Measurements from ENCODE around the gene ALOX12. TPM values are rescaled to one million over a fixed set of nuclear protein-coding genes. Genes with fewer than 3 reads are reported as not detected.

The ALOX12 gene
- total RNA-seq, 1 experiment from 2014 or later = not detected

DNA sequence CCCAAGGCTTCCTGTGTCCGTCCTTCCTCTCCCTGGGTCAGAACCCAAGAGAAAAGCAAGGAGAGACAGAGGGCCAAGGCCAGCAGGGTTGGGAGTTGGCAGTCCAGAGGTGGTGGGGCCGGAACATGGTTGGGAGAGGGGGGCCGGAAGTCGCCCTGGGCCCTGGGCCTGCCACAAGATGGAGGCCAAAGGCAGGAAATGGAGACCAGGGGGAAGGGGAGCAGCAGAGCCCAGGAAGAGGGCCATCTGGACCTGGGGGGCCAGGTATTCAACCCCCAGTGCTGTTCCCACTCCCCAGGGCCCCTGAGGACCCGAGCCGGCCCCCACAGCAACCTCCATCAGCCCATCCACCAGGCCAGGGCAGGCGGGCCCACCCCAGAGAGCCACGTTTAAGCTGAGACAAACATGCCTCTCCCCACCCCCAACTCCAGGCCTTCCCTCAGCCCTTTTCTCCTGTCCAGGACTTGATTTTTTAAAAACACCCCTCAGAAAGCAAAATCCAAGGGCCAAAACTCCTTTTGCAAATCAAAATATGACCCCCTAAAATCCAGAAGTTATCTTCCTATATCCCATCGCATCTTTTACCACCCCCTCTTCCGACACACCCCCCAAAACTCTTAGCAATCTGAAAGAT, 22.6 kb downstream of the ALOX12 start:
- ATAC-seq (no peak), DNase-seq (ENCODE audit: low read depth, low spot score) (no peak)
- intact Hi-C loops (cut with micrococcal nuclease) = no loop called here
- no peak overlapping the region for H3K27ac ChIP-seq (ENCODE audit: low read depth, low read length)
- no peak overlapping the region for H3K4me3 ChIP-seq (replicated peaks in 1 of 2; ENCODE audit: low read depth in 1 of 2, low read length in 2 of 2)
- H3K4me1 ChIP-seq (ENCODE audit: control insufficient read depth in 1 of 2, insufficient read depth in 2 of 2, low read length in 2 of 2) = peaks cover 10 to 47% of the 10 kb centered on the region in 2 experiments; a peak in 3 of 4 replicates
- H3K36me3 ChIP-seq (ENCODE audit: control insufficient read depth in 1 of 2, insufficient read depth in 2 of 2, low read length in 2 of 2) = no peaks in the 10 kb centered on the region
- BruUV-seq (replicated peaks) = no TSS peak
- H2AFZ ChIP-seq (ENCODE audit: low read depth, low read length, poor library complexity, severe bottlenecking) = no peak overlapping the region
- CTCF ChIA-PET = no interaction called here
- no peaks in the 10 kb centered on the region for H3K27me3 ChIP-seq (ENCODE audit: insufficient read depth, low read length)
- peaks cover 10% of the 10 kb centered on the region for H3K79me2 ChIP-seq (ENCODE audit: insufficient read depth, low read length)
- H4K20me1 ChIP-seq (ENCODE audit: insufficient read depth) = no peaks in the 10 kb centered on the region
- no peaks in the 10 kb centered on the region for H3K9me3 ChIP-seq (ENCODE audit: control insufficient read depth in 1 of 2, insufficient read depth in 1 of 2, low read depth in 1 of 2, low read length in 2 of 2)
- no peak overlapping the region for H3K4me2 ChIP-seq (ENCODE audit: low read length)
- RAD21 ChIA-PET (ENCODE audit: low non-redundant PET in 1 of 2, low total read pairs in 2 of 2, uncharacterized antibody in 2 of 2, unreplicated experiment in 2 of 2) = interaction anchor here in 1 of 2 experiments (0.7 kb wide), 1 partner anchor 173 kb away, joined by 7 read pairs; no protein-coding TSS in a partner anchor
- H3K9ac ChIP-seq (ENCODE audit: low read length) = no peak overlapping the region
- no peaks in the 10 kb centered on the region for H3K9me2 ChIP-seq (ENCODE audit: insufficient read depth)
- POLR2A ChIA-PET = interaction anchor here (0.6 kb wide), 1 partner anchor 182 kb away, joined by 3 read pairs; no protein-coding TSS in a partner anchor
- TF ChIP-seq, protein P1, sequence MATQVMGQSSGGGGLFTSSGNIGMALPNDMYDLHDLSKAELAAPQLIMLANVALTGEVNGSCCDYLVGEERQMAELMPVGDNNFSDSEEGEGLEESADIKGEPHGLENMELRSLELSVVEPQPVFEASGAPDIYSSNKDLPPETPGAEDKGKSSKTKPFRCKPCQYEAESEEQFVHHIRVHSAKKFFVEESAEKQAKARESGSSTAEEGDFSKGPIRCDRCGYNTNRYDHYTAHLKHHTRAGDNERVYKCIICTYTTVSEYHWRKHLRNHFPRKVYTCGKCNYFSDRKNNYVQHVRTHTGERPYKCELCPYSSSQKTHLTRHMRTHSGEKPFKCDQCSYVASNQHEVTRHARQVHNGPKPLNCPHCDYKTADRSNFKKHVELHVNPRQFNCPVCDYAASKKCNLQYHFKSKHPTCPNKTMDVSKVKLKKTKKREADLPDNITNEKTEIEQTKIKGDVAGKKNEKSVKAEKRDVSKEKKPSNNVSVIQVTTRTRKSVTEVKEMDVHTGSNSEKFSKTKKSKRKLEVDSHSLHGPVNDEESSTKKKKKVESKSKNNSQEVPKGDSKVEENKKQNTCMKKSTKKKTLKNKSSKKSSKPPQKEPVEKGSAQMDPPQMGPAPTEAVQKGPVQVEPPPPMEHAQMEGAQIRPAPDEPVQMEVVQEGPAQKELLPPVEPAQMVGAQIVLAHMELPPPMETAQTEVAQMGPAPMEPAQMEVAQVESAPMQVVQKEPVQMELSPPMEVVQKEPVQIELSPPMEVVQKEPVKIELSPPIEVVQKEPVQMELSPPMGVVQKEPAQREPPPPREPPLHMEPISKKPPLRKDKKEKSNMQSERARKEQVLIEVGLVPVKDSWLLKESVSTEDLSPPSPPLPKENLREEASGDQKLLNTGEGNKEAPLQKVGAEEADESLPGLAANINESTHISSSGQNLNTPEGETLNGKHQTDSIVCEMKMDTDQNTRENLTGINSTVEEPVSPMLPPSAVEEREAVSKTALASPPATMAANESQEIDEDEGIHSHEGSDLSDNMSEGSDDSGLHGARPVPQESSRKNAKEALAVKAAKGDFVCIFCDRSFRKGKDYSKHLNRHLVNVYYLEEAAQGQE (IDR thresholded peaks at IDR 0.05; ENCODE audit: low read depth) = no peak
- TF ChIP-seq POLR2A (IDR thresholded peaks at IDR 0.05; ENCODE audit: borderline replicate concordance, extremely low read depth, insufficient read depth, insufficient read length) (no peak), EZH2phosphoT487 (IDR thresholded peaks at IDR 0.05; ENCODE audit: borderline replicate concordance) (no peak), SRF (IDR thresholded peaks at IDR 0.05; ENCODE audit: low read depth) (no peak), EZH2 (IDR thresholded peaks at IDR 0.05) (no peak), CEBPB (IDR thresholded peaks at IDR 0.05; ENCODE audit: low read depth) (no peak), CBX3 (IDR thresholded peaks at IDR 0.05; ENCODE audit: low read depth) (no peak), ZFX (IDR thresholded peaks at IDR 0.05) (no peak), POLR2AphosphoS5 (IDR thresholded peaks at IDR 0.05; ENCODE audit: low read depth, low read length) (no peak), TCF7L2 (IDR thresholded peaks at IDR 0.05; ENCODE audit: borderline replicate concordance, extremely low read depth, insufficient read depth, insufficient read length) (no peak), RAD21 (IDR thresholded peaks at IDR 0.05; ENCODE audit: low read depth) (no peak), ELF1 (IDR thresholded peaks at IDR 0.05; ENCODE audit: borderline replicate concordance, low read depth) (no peak), SIN3A (IDR thresholded peaks at IDR 0.05; ENCODE audit: low read depth) (no peak)
- TF ChIP-seq, protein P2, sequence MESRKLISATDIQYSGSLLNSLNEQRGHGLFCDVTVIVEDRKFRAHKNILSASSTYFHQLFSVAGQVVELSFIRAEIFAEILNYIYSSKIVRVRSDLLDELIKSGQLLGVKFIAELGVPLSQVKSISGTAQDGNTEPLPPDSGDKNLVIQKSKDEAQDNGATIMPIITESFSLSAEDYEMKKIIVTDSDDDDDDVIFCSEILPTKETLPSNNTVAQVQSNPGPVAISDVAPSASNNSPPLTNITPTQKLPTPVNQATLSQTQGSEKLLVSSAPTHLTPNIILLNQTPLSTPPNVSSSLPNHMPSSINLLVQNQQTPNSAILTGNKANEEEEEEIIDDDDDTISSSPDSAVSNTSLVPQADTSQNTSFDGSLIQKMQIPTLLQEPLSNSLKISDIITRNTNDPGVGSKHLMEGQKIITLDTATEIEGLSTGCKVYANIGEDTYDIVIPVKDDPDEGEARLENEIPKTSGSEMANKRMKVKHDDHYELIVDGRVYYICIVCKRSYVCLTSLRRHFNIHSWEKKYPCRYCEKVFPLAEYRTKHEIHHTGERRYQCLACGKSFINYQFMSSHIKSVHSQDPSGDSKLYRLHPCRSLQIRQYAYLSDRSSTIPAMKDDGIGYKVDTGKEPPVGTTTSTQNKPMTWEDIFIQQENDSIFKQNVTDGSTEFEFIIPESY (IDR thresholded peaks at IDR 0.05; ENCODE audit: extremely low read depth, insufficient replicate concordance, low read length) = no peak
- TF ChIP-seq, protein P3, sequence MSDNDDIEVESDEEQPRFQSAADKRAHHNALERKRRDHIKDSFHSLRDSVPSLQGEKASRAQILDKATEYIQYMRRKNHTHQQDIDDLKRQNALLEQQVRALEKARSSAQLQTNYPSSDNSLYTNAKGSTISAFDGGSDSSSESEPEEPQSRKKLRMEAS (IDR thresholded peaks at IDR 0.05) = no peak

Data from HCT116 (cell line).